ENCODE results near the gene CDS1. TPM values are rescaled to one million over a fixed set of nuclear protein-coding genes. Genes with fewer than 3 reads are reported as not detected.

Gene CDS1
- total and polyA plus RNA-seq, 7 experiments from 2014 or later, result 0.39 to 0.95 (median 0.71) TPM; not detected in 1

DNA sequence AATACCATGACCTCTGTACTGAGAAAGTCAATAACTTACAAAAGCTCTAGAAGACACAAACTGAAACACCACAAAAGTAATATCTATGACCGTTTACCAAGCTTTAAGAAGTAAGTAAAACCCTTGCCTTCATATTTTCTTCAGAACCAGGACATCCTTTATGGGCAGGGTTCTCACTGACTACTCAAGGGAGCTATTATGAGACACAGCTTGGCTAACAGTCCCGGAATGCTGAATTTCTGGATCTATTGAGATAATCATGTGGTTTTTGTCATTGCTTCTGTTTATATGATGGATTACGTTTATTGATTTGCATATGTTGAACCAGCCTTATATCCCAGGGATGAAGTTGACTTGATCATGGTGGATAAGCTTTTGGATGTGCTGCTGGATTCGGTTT, 19.9 kb upstream of the CDS1 start:
- H3K27ac ChIP-seq (ENCODE audit: low read depth, low read length), result no peak overlapping the region
- peaks cover 4 to 31% (median 14%) of the 10 kb centered on the region in 5 donors for H3K27me3 Mint-ChIP-seq

DNA sequence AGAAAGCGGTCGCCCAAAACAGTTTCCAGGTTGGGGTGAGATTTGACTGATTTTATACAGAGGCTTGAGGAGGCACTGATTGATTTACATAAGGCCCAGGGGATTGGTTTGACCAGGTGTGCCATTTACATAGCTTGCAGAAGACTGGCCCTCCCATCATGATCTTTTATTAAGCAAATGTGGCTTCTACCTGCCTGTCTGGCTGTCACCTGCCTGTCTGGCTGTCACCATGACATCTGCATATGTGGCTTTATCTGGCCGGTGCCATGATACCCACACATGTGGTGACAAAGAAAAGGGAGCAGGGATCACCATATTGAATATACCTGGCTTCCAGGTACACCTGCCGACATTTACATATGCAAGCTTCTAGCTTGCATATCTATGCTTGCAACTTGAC, 17.0 kb upstream of the CDS1 start:
- Histone ChIP-seq H3K27ac (ENCODE audit: low read depth, low read length) (no peak overlapping the region), H3K4me3 (ENCODE audit: low read length) (no peak overlapping the region), H3K36me3 (ENCODE audit: control insufficient read depth in 2 of 3, insufficient read depth in 3 of 3, low read length in 3 of 3) (no peaks in the 10 kb centered on the region), H3K9me3 (ENCODE audit: control insufficient read depth in 2 of 3, low read length in 3 of 3) (no peaks in the 10 kb centered on the region), H3K4me1 (ENCODE audit: control insufficient read depth in 2 of 2, insufficient read depth in 2 of 2, low read length in 2 of 2) (no peaks in the 10 kb centered on the region), H3K27me3 (ENCODE audit: control insufficient read depth in 2 of 2, insufficient read depth in 2 of 2, low read length in 2 of 2) (no peaks in the 10 kb centered on the region)
- no peaks in the 10 kb centered on the region for H3K4me1 Mint-ChIP-seq
- H3K36me3 Mint-ChIP-seq, result no peaks in the 10 kb centered on the region
- CTCF ChIA-PET, result no interaction called here
- POLR2A ChIA-PET, result no interaction called here
- H3K27ac Mint-ChIP-seq, result no peak overlapping the region
- no peak overlapping the region for H3K4me3 Mint-ChIP-seq
- H3K27me3 Mint-ChIP-seq, result peaks cover 9 to 34% (median 23%) of the 10 kb centered on the region in 5 donors
- ATAC-seq, result no peak
- no peak for DNase-seq
- intact Hi-C loops (cut with micrococcal nuclease), result no loop called here
- no peaks in the 10 kb centered on the region for H3K9me3 Mint-ChIP-seq

More for the DNA sequence above, 19.9 kb upstream of the CDS1 start:
- Histone ChIP-seq H3K9me3 (ENCODE audit: control insufficient read depth in 2 of 3, low read length in 3 of 3) (no peaks in the 10 kb centered on the region), H3K4me3 (ENCODE audit: low read length) (no peak overlapping the region), H3K36me3 (ENCODE audit: control insufficient read depth in 2 of 3, insufficient read depth in 3 of 3, low read length in 3 of 3) (no peaks in the 10 kb centered on the region), H3K4me1 (ENCODE audit: control insufficient read depth in 2 of 2, insufficient read depth in 2 of 2, low read length in 2 of 2) (no peaks in the 10 kb centered on the region), H3K27me3 (ENCODE audit: control insufficient read depth in 2 of 2, insufficient read depth in 2 of 2, low read length in 2 of 2) (no peaks in the 10 kb centered on the region)
- intact Hi-C loops (cut with micrococcal nuclease), result no loop called here
- POLR2A ChIA-PET, result no interaction called here
- H3K4me3 Mint-ChIP-seq, result no peak overlapping the region
- CTCF ChIA-PET, result no interaction called here
- ATAC-seq (no peak), DNase-seq (no peak)
- no peak overlapping the region for H3K27ac Mint-ChIP-seq
- peaks cover 0 to 5% (median 0%) of the 10 kb centered on the region in 11 donors for H3K9me3 Mint-ChIP-seq
- no peaks in the 10 kb centered on the region for H3K36me3 Mint-ChIP-seq
- H3K4me1 Mint-ChIP-seq, result no peaks in the 10 kb centered on the region

DNA sequence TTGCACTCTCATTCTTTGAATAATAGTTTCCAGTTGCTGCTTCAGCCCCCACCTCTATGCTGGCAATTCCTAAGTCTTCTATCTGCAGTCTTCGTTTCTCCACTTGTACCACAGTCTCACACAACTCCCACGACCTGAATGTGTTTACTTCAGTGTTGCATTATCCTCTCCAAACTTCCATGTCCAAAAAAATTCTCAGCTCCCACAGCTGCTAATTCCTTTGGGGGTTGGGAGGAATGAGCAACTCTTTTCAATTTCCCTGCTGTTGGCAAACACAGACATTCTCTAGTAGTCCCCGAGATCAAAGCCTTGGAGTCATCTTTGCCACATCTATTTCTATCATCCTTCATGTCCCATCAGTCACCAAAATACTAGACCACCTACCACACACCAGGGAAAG, 14.4 kb upstream of the CDS1 start:
- Mint-ChIP-seq H3K27ac (no peak overlapping the region), H3K27me3 (peaks cover 9 to 32% (median 19%) of the 10 kb centered on the region in 5 donors), H3K4me1 (peaks cover 0 to 4% (median 0%) of the 10 kb centered on the region in 7 donors), H3K9me3 (no peaks in the 10 kb centered on the region), H3K36me3 (no peaks in the 10 kb centered on the region), H3K4me3 (no peak overlapping the region)
- CTCF ChIA-PET, result no interaction called here
- POLR2A ChIA-PET, result no interaction called here
- Histone ChIP-seq H3K36me3 (ENCODE audit: control insufficient read depth in 2 of 3, insufficient read depth in 3 of 3, low read length in 3 of 3) (no peaks in the 10 kb centered on the region), H3K27ac (ENCODE audit: low read depth, low read length) (no peak overlapping the region), H3K4me3 (ENCODE audit: low read length) (no peak overlapping the region), H3K4me1 (ENCODE audit: control insufficient read depth in 2 of 2, insufficient read depth in 2 of 2, low read length in 2 of 2) (no peaks in the 10 kb centered on the region), H3K9me3 (ENCODE audit: control insufficient read depth in 2 of 3, low read length in 3 of 3) (no peaks in the 10 kb centered on the region), H3K27me3 (ENCODE audit: control insufficient read depth in 2 of 2, insufficient read depth in 2 of 2, low read length in 2 of 2) (no peaks in the 10 kb centered on the region)
- ATAC-seq, result no peak
- no peak for DNase-seq
- intact Hi-C loops (cut with micrococcal nuclease), result no loop called here

DNA sequence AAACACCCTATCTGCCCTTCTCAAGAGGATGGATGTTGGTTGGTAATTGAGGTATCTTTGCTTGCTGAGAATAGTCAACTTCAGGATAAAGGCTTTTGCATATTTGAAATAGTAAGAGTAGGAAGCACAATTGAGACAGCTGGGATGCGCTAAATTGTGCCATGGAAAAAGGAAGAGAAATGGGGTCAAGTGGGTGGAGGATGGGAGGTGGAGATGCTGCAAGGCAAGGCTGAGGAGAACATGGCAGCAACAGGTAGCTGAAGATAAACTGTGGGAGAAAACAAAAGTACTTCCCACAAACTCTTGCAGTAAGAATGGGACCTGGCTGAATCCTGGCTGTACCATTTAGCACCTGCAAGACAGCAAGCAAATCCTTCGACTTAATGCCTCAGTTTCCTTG, 13.9 kb upstream of the CDS1 start:
- ChIA-PET CTCF (interaction anchor here (1.0 kb wide), 1 partner anchor 9 kb away, joined by 4 read pairs; no protein-coding TSS in a partner anchor), POLR2A (no interaction called here)
- Mint-ChIP-seq H3K4me3 (no peak overlapping the region), H3K36me3 (no peaks in the 10 kb centered on the region), H3K27me3 (peaks cover 9 to 30% (median 19%) of the 10 kb centered on the region in 5 donors), H3K4me1 (peaks cover 0 to 10% (median 0%) of the 10 kb centered on the region in 7 donors), H3K9me3 (no peaks in the 10 kb centered on the region), H3K27ac (no peak overlapping the region)
- Histone ChIP-seq H3K27me3 (ENCODE audit: control insufficient read depth in 2 of 2, insufficient read depth in 2 of 2, low read length in 2 of 2) (no peaks in the 10 kb centered on the region), H3K36me3 (ENCODE audit: control insufficient read depth in 2 of 3, insufficient read depth in 3 of 3, low read length in 3 of 3) (no peaks in the 10 kb centered on the region), H3K9me3 (ENCODE audit: control insufficient read depth in 2 of 3, low read length in 3 of 3) (no peaks in the 10 kb centered on the region), H3K4me1 (ENCODE audit: control insufficient read depth in 2 of 2, insufficient read depth in 2 of 2, low read length in 2 of 2) (no peaks in the 10 kb centered on the region), H3K27ac (ENCODE audit: low read depth, low read length) (no peak overlapping the region), H3K4me3 (ENCODE audit: low read length) (no peak overlapping the region)
- DNase-seq, result no peak
- ATAC-seq, result no peak
- intact Hi-C loops (cut with micrococcal nuclease), result no loop called here

DNA sequence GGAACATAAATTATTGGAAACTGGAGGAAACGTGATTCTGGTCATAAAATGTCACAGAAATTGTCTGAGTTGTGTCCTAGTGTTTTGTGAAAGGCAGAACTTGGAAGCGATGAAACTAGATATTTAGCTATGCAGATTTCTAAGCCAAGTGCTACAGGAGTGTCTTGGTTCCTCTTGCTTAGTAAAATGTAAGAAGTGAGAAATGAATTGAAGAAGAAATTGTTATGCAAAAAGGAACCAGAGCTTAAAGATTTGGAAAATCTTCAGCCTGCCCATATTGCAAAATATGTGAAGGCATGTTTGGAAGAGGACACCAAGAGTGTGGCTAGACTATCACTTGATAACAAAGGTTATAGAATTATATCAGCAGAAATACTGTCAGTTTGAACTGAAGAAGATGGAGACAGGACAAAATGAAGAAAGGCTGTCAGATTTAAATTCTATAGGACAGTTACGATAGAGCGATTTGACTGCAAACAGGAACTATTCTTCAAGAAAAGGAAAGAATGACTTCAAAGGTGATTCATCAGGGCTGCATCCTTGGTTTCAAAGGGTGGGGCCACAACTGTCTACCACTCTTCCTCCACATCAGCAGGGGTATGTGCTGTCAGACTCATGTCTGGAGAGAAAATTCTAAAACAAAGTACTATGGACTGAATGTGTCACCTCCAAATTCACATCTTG, 9.4 kb upstream of the CDS1 start:
- Mint-ChIP-seq H3K27me3 (peaks cover 11 to 27% (median 20%) of the 10 kb centered on the region in 5 donors), H3K9me3 (no peaks in the 10 kb centered on the region), H3K27ac (no peak overlapping the region), H3K4me1 (peaks cover 0 to 15% (median 0%) of the 10 kb centered on the region in 7 donors), H3K36me3 (no peaks in the 10 kb centered on the region), H3K4me3 (no peak overlapping the region)
- intact Hi-C loops (cut with micrococcal nuclease), result no loop called here
- no peaks in the 10 kb centered on the region for H3K4me1 ChIP-seq (ENCODE audit: control insufficient read depth in 2 of 2, insufficient read depth in 2 of 2, low read length in 2 of 2)
- no peaks in the 10 kb centered on the region for H3K9me3 ChIP-seq (ENCODE audit: control insufficient read depth in 2 of 3, low read length in 3 of 3)
- POLR2A ChIA-PET, result no interaction called here
- CTCF ChIA-PET, result no interaction called here
- H3K4me3 ChIP-seq (ENCODE audit: low read length), result no peak overlapping the region
- H3K36me3 ChIP-seq (ENCODE audit: control insufficient read depth in 2 of 3, insufficient read depth in 3 of 3, low read length in 3 of 3), result no peaks in the 10 kb centered on the region
- DNase-seq (no peak), ATAC-seq (peak; percentile 83)
- no peak overlapping the region for H3K27ac ChIP-seq (ENCODE audit: low read depth, low read length)
- H3K27me3 ChIP-seq (ENCODE audit: control insufficient read depth in 2 of 2, insufficient read depth in 2 of 2, low read length in 2 of 2), result no peaks in the 10 kb centered on the region

DNA sequence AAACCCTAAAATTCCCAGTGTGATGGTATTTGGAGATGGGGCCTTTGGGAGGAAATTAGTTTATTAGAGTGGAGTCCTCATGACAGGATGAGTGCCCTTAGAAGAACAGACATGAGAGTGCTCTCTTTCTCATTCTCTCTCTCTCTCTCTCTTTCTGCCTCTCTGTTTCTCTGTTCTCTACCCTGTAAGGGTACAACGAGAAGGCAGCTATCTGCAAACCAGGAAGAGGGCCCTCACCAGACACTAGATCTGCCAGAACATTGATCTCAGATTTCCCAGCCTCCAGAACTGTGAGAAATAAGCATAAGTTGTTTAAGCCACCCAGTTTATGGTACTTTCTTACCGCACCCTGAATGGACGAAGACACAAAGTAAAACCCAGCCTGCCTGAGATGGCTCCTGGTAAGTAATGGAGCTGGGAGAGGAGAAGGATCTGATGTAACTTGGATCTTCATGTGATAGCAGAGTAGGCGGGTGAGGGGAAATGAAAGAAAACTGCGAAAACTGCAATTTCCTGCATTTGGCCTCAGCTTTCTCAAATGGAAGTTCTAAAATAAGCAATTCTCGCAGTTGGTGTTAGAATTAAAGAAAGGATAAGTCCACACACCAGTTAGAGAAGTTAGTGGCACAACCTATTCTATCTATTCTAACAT, 8.7 kb upstream of the CDS1 start:
- Histone ChIP-seq H3K27me3 (ENCODE audit: control insufficient read depth in 2 of 2, insufficient read depth in 2 of 2, low read length in 2 of 2) (no peaks in the 10 kb centered on the region), H3K9me3 (ENCODE audit: control insufficient read depth in 2 of 3, low read length in 3 of 3) (no peaks in the 10 kb centered on the region), H3K27ac (ENCODE audit: low read depth, low read length) (no peak overlapping the region), H3K4me1 (ENCODE audit: control insufficient read depth in 2 of 2, insufficient read depth in 2 of 2, low read length in 2 of 2) (no peaks in the 10 kb centered on the region), H3K4me3 (ENCODE audit: low read length) (no peak overlapping the region), H3K36me3 (ENCODE audit: control insufficient read depth in 2 of 3, insufficient read depth in 3 of 3, low read length in 3 of 3) (no peaks in the 10 kb centered on the region)
- DNase-seq (no peak), ATAC-seq (no peak)
- no peaks in the 10 kb centered on the region for H3K9me3 Mint-ChIP-seq
- no peak overlapping the region for H3K4me3 Mint-ChIP-seq
- intact Hi-C loops (cut with micrococcal nuclease), result no loop called here
- peaks cover 0 to 15% (median 0%) of the 10 kb centered on the region in 7 donors for H3K4me1 Mint-ChIP-seq
- ChIA-PET POLR2A (no interaction called here), CTCF (no interaction called here)
- peaks cover 8 to 21% (median 16%) of the 10 kb centered on the region in 5 donors for H3K27me3 Mint-ChIP-seq
- no peaks in the 10 kb centered on the region for H3K36me3 Mint-ChIP-seq
- peak overlapping the region in 1 of 9 donors; percentile 53 for H3K27ac Mint-ChIP-seq
